ENCODE data around the gene PRR13. TPM values are rescaled to one million over a fixed set of nuclear protein-coding genes. Genes with fewer than 3 reads are reported as not detected.

Gene PRR13
- total and polyA plus RNA-seq, 2 of the 13 experiments (the other 11 are each of a cell fraction or from before 2014, with no cell fraction given), result 65.0 to 102 TPM

DNA sequence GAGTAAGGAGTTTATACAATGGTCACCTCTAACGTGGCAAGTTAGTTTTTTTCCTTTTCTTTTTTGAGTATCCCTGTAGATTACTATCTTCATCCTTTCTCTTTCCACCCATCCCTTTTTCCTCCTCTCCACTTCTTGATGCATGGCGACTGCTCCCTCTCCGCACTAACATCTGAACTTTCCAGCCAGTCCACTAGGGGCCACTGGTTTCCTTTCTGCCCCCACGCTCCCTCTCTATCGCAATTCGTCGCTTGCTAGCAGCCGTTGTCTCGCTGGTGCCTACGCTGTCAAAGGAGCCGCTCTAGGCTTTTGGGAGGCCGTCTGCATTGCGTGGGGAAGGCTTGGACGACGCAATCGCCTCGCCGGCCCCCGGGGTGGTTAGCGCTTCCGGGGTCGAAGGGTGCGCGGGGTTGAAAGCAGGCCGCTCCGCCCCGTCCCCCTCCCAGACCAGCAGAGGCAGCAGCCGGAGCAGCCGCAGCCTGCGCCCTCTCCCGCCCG lies 10.2 kb downstream of the PRR13 start, which contains the start of gene PCBP2 (continued):
- TF ChIP-seq, protein P1, sequence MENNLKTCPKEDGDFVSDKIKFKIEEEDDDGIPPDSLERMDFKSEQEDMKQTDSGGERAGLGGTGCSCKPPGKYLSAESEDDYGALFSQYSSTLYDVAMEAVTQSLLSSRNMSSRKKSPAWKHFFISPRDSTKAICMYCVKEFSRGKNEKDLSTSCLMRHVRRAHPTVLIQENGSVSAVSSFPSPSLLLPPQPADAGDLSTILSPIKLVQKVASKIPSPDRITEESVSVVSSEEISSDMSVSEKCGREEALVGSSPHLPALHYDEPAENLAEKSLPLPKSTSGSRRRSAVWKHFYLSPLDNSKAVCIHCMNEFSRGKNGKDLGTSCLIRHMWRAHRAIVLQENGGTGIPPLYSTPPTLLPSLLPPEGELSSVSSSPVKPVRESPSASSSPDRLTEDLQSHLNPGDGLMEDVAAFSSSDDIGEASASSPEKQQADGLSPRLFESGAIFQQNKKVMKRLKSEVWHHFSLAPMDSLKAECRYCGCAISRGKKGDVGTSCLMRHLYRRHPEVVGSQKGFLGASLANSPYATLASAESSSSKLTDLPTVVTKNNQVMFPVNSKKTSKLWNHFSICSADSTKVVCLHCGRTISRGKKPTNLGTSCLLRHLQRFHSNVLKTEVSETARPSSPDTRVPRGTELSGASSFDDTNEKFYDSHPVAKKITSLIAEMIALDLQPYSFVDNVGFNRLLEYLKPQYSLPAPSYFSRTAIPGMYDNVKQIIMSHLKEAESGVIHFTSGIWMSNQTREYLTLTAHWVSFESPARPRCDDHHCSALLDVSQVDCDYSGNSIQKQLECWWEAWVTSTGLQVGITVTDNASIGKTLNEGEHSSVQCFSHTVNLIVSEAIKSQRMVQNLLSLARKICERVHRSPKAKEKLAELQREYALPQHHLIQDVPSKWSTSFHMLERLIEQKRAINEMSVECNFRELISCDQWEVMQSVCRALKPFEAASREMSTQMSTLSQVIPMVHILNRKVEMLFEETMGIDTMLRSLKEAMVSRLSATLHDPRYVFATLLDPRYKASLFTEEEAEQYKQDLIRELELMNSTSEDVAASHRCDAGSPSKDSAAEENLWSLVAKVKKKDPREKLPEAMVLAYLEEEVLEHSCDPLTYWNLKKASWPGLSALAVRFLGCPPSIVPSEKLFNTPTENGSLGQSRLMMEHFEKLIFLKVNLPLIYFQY (CRISPR knock-in tag; IDR thresholded peaks at IDR 0.05; ENCODE audit: borderline replicate concordance), result no peak
- TF ChIP-seq LCORL (IDR thresholded peaks at IDR 0.05), result no peak
- peak; percentile 75 for TF ChIP-seq LCORL (CRISPR knock-in tag; IDR thresholded peaks at IDR 0.05)
- TF ChIP-seq SOX13 (IDR thresholded peaks at IDR 0.05), result no peak
- peak in 1 of 2 experiments; percentile 56; a peak in 2 of 4 replicates for TF ChIP-seq SOX13 (CRISPR knock-in tag; conservative IDR thresholded peaks at IDR 0.05 in 1 of 2, IDR thresholded peaks at IDR 0.05 in 1 of 2)
- TF ChIP-seq ZNF572 (CRISPR knock-in tag; IDR thresholded peaks at IDR 0.05), result 0 out of 2 replicates have a peak, but pooled peaks have one; percentile 43
- no peak for TF ChIP-seq ZFP62 (CRISPR knock-in tag; IDR thresholded peaks at IDR 0.05)
- no peak for TF ChIP-seq ZNF138 (CRISPR knock-in tag; IDR thresholded peaks at IDR 0.05; ENCODE audit: low read depth)
- no peak for TF ChIP-seq ZNF343 (CRISPR knock-in tag; IDR thresholded peaks at IDR 0.05)
- peak; percentile 59 for TF ChIP-seq RAD21 (CRISPR knock-in tag; IDR thresholded peaks at IDR 0.05)
- no peak for TF ChIP-seq HIVEP1 (CRISPR knock-in tag; IDR thresholded peaks at IDR 0.05)
- TF ChIP-seq NAIF1 (CRISPR knock-in tag; IDR thresholded peaks at IDR 0.05; ENCODE audit: borderline replicate concordance), result no peak
- no peak for TF ChIP-seq MAFF (IDR thresholded peaks at IDR 0.05; ENCODE audit: low read depth, low read length)
- TF ChIP-seq ARNT2 (CRISPR knock-in tag; IDR thresholded peaks at IDR 0.05; ENCODE audit: low read depth), result peak; percentile 43; the same call in 1 of the 2 replicates
- TF ChIP-seq HOXA3 (CRISPR knock-in tag; IDR thresholded peaks at IDR 0.05), result peak; percentile 95
- TF ChIP-seq ZFY (CRISPR knock-in tag; IDR thresholded peaks at IDR 0.05), result no peak; the same call in 1 of the 2 replicates
- 0 out of 2 replicates have a peak, but pooled peaks have one; percentile 30 for TF ChIP-seq MIER2 (CRISPR knock-in tag; IDR thresholded peaks at IDR 0.05)
- TF ChIP-seq, protein P2, sequence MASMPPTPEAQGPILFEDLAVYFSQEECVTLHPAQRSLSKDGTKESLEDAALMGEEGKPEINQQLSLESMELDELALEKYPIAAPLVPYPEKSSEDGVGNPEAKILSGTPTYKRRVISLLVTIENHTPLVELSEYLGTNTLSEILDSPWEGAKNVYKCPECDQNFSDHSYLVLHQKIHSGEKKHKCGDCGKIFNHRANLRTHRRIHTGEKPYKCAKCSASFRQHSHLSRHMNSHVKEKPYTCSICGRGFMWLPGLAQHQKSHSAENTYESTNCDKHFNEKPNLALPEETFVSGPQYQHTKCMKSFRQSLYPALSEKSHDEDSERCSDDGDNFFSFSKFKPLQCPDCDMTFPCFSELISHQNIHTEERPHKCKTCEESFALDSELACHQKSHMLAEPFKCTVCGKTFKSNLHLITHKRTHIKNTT (CRISPR knock-in tag; IDR thresholded peaks at IDR 0.05), result no peak
- TF ChIP-seq MBD4 (IDR thresholded peaks at IDR 0.05; ENCODE audit: borderline replicate concordance, low read length), result no peak
- no peak for TF ChIP-seq ZNF143 (CRISPR knock-in tag; IDR thresholded peaks at IDR 0.05)
- TF ChIP-seq, protein P3, sequence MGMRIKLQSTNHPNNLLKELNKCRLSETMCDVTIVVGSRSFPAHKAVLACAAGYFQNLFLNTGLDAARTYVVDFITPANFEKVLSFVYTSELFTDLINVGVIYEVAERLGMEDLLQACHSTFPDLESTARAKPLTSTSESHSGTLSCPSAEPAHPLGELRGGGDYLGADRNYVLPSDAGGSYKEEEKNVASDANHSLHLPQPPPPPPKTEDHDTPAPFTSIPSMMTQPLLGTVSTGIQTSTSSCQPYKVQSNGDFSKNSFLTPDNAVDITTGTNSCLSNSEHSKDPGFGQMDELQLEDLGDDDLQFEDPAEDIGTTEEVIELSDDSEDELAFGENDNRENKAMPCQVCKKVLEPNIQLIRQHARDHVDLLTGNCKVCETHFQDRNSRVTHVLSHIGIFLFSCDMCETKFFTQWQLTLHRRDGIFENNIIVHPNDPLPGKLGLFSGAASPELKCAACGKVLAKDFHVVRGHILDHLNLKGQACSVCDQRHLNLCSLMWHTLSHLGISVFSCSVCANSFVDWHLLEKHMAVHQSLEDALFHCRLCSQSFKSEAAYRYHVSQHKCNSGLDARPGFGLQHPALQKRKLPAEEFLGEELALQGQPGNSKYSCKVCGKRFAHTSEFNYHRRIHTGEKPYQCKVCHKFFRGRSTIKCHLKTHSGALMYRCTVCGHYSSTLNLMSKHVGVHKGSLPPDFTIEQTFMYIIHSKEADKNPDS (CRISPR knock-in tag; IDR thresholded peaks at IDR 0.05), result no peak
- no peak; the same call in 1 of the 2 replicates for TF ChIP-seq ZMYM3 (CRISPR knock-in tag; IDR thresholded peaks at IDR 0.05)
- peak; percentile 79 for TF ChIP-seq YY1 (IDR thresholded peaks at IDR 0.05; ENCODE audit: insufficient read depth, insufficient replicate concordance, low read depth, low read length)
- TF ChIP-seq ZNF564 (CRISPR knock-in tag; IDR thresholded peaks at IDR 0.05), result no peak; the same call in 1 of the 2 replicates
- TF ChIP-seq ZSCAN20 (CRISPR knock-in tag; IDR thresholded peaks at IDR 0.05; ENCODE audit: borderline replicate concordance), result no peak
- no peak for TF ChIP-seq NR2F1 (CRISPR knock-in tag; IDR thresholded peaks at IDR 0.05)

Measured in HepG2 (cell line).